Measurements from ENCODE around the gene NT5M. TPM values are rescaled to one million over a fixed set of nuclear protein-coding genes. Genes with fewer than 3 reads are reported as not detected.

The NT5M gene
- total RNA-seq, 1 donor from 2014 or later = 6.0 TPM

- intact Hi-C loops (cut with micrococcal nuclease) = no loop called here
Measured at GRCh38 chr17:17388657-17389496, 85.7 kb downstream of the NT5M start.

- intact Hi-C loops (cut with micrococcal nuclease) = no loop called here
Measured at GRCh38 chr17:17391668-17392370, 88.6 kb downstream of the NT5M start.

GRCh38 chr17:17393976-17394375 lies 90.8 kb downstream of the NT5M start:
- intact Hi-C loops (cut with micrococcal nuclease) = no loop called here

- intact Hi-C loops (cut with micrococcal nuclease) = no loop called here
Measured at GRCh38 chr17:17394494-17394893, 91.3 kb downstream of the NT5M start.

- intact Hi-C loops (cut with micrococcal nuclease) = no loop called here
Measured at GRCh38 chr17:17395246-17395802, 92.2 kb downstream of the NT5M start.

- intact Hi-C loops (cut with micrococcal nuclease) = no loop called here
Measured at GRCh38 chr17:17395885-17396284, 92.7 kb downstream of the NT5M start.

Other genes with a start within 250 kb of the NT5M start
- gene PLD6, start 97.0 kb upstream of the NT5M start, total RNA-seq = 6.6 and 7.1 TPM in 2 replicates
- gene FLCN, start 66.2 kb upstream of the NT5M start, total RNA-seq = 44.4 and 47.0 TPM in 2 replicates
- 113 and 125 TPM in 2 replicates for gene COPS3, start 22.1 kb upstream of the NT5M start, total RNA-seq
- gene MED9, start 173.6 kb downstream of the NT5M start, total RNA-seq = 12.5 and 14.6 TPM in 2 replicates
- 0.80 and 0.82 TPM in 2 replicates for gene RASD1, start 193.0 kb downstream of the NT5M start, total RNA-seq